ENCODE results near the gene LIPT1.
"Not testable (repeated sequence)": the region's sequence is repeated elsewhere in the genome, so short reads cannot be mapped to it uniquely, and the experiment has no call there.

The LIPT1 gene

GRCh38 chr2:99171377-99172140, 16.8 kb downstream of the LIPT1 start:
- in situ Hi-C loops (cut with MboI; ENCODE audit: low sequenced_read_pairs), result no loop called here

- in situ Hi-C loops (cut with MboI; ENCODE audit: low sequenced_read_pairs), result no loop called here
Observed at GRCh38 chr2:99180755-99181623, 26.2 kb downstream of the LIPT1 start, which contains the start of the genes MITD1 and MRPL30. Gene MITD1 (minus strand): TSS chr2:99181058. CDS start chr2:99180981, 77 bp downstream. Gene MRPL30 (plus strand): TSS chr2:99181184. CDS start chr2:99186204, 5,020 bp downstream.

- in situ Hi-C loops (cut with MboI; ENCODE audit: low sequenced_read_pairs), result no loop called here
Observed at GRCh38 chr2:99181624-99182000, 26.8 kb downstream of the LIPT1 start.

GRCh38 chr2:99183025-99183424, 28.3 kb downstream of the LIPT1 start:
- in situ Hi-C loops (cut with MboI; ENCODE audit: low sequenced_read_pairs), result no loop called here

GRCh38 chr2:99184811-99185210, 30.0 kb downstream of the LIPT1 start:
- in situ Hi-C loops (cut with MboI; ENCODE audit: low sequenced_read_pairs), result no loop called here

- in situ Hi-C loops (cut with MboI; ENCODE audit: low sequenced_read_pairs), result no loop called here
Observed at GRCh38 chr2:99187011-99187410, 32.2 kb downstream of the LIPT1 start.

GRCh38 chr2:99188357-99188756, 33.6 kb downstream of the LIPT1 start:
- in situ Hi-C loops (cut with MboI; ENCODE audit: low sequenced_read_pairs), result no loop called here

- in situ Hi-C loops (cut with MboI; ENCODE audit: low sequenced_read_pairs), result no loop called here
Observed at GRCh38 chr2:99190548-99190947, 35.8 kb downstream of the LIPT1 start.

- in situ Hi-C loops (cut with MboI; ENCODE audit: low sequenced_read_pairs), result not testable (repeated sequence)
Observed at GRCh38 chr2:99192364-99192763, 37.6 kb downstream of the LIPT1 start.

GRCh38 chr2:99198103-99198841, 43.5 kb downstream of the LIPT1 start:
- in situ Hi-C loops (cut with MboI; ENCODE audit: low sequenced_read_pairs), result no loop called here

- in situ Hi-C loops (cut with MboI; ENCODE audit: low sequenced_read_pairs), result no loop called here
Observed at GRCh38 chr2:99200076-99200800, 45.5 kb downstream of the LIPT1 start.

GRCh38 chr2:99201959-99202678, 47.4 kb downstream of the LIPT1 start:
- in situ Hi-C loops (cut with MboI; ENCODE audit: low sequenced_read_pairs), result no loop called here

- in situ Hi-C loops (cut with MboI; ENCODE audit: low sequenced_read_pairs), result no loop called here
Observed at GRCh38 chr2:99205491-99205890, 50.7 kb downstream of the LIPT1 start.
